HL-60 (cell line): ENCODE results near the gene CLIC6.

Experiments used
- CTCF ChIP-seq: IDR thresholded peaks from one replicate; pipeline ENCODE4 v1.5.1; 2011; ENCODE audit warnings: low read length, control low read depth, inconsistent platforms; ENCODE audit not compliant: insufficient read depth
- GABPA ChIP-seq: IDR thresholded peaks from 2 replicates; pipeline ENCODE4 v1.6.1; 2012; ENCODE audit warnings: low read depth
- REST ChIP-seq: IDR thresholded peaks from 2 replicates; pipeline ENCODE4 v1.6.1; 2012; ENCODE audit warnings: low read depth; ENCODE audit not compliant: insufficient replicate concordance
- SPI1 ChIP-seq: IDR thresholded peaks from 2 replicates; pipeline ENCODE4 v1.6.1; 2012; ENCODE audit warnings: low read depth, mild to moderate bottlenecking, borderline replicate concordance

GRCh38 chr21:34724131-34724856 lies 55.5 kb downstream of the CLIC6 start:
- no peak for TF ChIP-seq CTCF
- no peak for TF ChIP-seq GABPA
- no peak for TF ChIP-seq REST
- TF ChIP-seq SPI1: no peak
